GM18907 (cell line): ENCODE data around the gene RGS10.
"Not testable (repeated sequence)": the region's sequence is repeated elsewhere in the genome, so short reads cannot be mapped to it uniquely, and the experiment has no call there.

Source experiments
- ATAC-seq: cut with Tn5 transposase; IDR thresholded peaks from one replicate; pipeline ENCODE4 v1.9.1; 2021; ENCODE audit warnings: mild to moderate bottlenecking, moderate library complexity; ENCODE audit not compliant: unreplicated experiment

RGS10 gene

GRCh38 chr10:119539359-119539825 lies 3.1 kb downstream of the RGS10 start:
- ATAC-seq: no peak

DNA sequence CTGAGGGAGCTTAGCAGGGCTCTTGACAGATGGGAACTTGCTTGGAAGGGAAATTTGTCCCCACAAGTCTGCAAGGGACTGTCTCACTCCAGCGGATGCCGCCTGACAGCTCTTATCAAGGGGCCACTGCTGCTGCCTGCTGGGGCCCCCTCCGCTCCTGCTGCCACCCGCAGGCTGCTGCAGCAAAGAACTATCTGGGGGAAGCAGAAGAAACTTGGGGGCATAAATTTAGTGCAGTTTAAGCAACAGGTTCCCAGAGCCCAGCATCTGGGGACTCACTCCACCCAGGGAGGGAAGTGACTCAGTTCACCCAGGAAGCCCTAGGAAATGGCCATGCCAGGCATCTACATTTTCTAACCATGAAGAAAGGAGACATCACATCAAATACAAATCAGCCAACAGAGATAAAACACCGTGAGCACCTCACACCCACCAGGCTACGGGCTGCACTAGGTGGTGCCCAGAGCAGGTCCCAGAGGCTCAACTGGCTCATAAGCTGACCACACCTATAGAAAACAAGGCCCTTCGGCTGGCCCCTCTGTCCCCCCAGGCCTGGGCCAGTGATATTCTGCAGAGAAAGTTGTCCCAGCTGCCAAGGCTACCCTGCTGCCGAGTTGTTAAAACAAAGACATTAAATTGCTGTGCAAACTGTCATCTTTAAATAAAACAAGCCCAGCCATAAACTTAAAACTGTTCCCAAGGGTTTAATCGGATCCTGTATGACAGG lies 3.7 kb downstream of the RGS10 start:
- no peak for ATAC-seq

DNA sequence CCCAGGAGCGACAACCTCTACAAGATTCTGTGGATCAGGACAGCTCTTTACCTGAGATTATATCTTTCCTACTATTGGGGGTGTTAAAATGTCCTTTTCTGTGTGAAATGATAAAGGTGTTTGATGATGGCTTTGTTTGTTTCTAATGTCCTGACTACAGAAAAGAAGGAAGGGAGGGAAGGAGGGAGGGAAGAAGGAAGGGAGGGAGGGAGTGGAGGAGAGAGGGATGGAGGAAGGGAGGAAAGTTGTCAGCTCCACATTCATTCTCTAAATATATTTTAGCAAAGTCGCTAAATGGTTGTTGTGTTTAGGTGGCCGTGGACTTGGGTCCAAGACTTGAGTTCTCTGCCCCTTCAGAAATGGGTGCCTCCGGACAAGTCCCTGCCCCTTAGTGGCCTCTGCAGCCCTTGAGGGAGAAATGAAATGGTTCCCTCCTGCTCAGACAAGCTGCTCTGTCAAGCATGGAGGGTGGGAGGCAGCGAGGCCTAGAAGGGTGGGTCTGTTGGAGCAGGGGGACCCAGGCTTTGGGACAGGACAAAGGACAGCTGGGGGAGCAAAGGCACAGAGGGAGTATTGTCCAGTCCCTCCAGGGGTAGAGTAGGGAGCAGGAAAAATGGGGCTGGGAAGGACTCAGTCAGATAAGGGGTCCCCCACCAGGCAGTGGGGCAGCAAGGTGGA lies 4.4 kb downstream of the RGS10 start:
- no peak for ATAC-seq

DNA sequence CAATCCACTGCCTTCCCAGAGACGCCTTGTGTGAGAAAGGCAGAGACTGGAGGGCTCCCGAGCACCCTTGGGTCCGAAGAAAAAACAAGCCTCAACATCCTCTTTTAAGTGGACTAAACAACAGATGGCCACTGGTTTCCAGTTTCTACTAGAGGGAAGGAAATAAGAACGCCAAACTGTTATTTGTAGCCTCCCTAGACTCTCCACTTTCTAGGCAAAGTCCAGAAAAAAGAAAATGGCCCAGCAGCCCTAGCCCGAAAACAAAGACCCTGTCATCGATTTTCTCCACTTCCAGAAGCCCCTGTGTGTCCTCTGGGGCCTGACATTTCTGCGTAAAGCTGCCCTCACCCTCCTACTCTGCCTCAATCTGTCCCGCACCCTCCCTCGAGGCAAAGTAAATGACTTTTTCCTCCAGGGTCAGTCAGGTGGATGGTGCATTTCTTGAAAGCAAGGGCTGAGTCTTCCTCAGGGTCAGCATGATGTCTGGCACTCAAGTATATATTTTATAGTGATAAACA lies 6.0 kb downstream of the RGS10 start:
- no peak for ATAC-seq

DNA sequence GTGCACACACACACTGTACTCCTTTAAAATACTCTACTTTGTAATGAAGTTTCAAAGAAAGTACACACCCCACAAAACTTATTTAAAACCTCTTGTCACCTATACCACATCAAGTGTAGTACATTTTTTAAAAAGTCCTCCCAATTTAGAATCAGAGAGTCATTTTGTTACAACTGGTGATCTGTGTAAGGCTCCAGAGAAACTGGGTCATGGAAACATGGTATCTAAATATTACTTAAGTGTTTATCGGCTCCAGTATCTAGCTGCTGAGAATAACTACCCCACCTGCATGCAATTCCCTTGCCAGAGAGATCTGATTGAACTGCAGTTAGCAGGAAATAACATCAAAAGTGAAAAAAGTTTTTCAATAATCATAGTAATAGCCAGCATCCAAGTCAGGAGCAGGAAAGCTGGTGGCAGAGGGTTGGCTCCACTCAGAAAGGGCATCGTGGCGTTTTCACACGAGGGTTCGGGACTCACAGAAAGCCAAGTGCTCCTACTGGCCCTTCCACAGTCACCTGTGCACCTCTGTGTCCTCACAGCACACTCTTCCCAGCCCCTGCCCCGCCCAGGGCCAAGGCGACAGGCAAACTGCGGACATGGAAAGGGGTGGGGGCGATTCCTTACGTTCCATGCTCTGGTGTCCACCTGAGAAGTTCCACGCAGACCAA lies 6.5 kb downstream of the RGS10 start:
- no peak for ATAC-seq

DNA sequence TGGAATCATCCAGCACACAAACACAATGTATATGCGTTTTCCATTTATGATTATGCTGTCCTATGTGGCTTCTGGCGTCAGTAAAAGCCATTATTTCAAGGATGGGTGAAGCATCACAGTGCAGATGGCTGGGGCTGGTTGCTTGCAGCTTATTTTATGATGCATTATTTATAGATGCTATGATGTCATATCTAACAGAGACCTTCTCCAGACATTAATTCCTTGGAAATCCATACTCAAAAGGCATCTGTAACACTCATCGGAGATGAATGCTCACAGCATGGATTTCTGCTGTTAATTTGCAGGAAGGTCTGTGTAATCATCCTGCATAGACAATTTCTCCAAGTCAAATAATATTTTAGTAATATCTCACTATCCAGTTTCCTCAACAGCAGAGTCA lies 7.2 kb downstream of the RGS10 start:
- no peak for ATAC-seq

GRCh38 chr10:119533473-119533872 lies 9.0 kb downstream of the RGS10 start:
- no peak for ATAC-seq

DNA sequence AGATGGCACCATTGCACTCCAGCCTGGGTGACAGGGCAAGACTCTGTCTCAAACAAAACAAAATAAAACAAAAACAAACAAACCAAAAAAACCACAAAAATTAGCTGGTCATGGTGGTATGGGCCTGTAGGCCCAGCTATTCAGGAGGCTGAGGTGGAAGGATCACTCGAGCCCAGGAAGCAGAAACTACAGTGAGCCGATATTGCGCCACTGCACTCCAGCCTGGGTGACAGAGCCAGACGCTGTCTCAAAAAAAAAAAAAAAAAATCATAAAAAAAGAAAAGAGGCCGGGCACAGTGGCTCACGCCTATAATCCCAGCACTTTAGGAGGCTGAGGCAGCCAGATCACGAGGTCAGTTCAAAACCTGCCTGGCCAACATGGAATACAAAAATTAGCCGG lies 9.7 kb downstream of the RGS10 start:
- not testable (repeated sequence) for ATAC-seq

- ATAC-seq: not testable (repeated sequence)
These were observed 10.3 kb downstream of the RGS10 start for GRCh38 chr10:119532251-119532650.

- ATAC-seq: no peak
These were observed 11.5 kb downstream of the RGS10 start for GRCh38 chr10:119531067-119531466.

- not testable (repeated sequence) for ATAC-seq
These were observed 13.8 kb downstream of the RGS10 start for GRCh38 chr10:119528663-119529237.

DNA sequence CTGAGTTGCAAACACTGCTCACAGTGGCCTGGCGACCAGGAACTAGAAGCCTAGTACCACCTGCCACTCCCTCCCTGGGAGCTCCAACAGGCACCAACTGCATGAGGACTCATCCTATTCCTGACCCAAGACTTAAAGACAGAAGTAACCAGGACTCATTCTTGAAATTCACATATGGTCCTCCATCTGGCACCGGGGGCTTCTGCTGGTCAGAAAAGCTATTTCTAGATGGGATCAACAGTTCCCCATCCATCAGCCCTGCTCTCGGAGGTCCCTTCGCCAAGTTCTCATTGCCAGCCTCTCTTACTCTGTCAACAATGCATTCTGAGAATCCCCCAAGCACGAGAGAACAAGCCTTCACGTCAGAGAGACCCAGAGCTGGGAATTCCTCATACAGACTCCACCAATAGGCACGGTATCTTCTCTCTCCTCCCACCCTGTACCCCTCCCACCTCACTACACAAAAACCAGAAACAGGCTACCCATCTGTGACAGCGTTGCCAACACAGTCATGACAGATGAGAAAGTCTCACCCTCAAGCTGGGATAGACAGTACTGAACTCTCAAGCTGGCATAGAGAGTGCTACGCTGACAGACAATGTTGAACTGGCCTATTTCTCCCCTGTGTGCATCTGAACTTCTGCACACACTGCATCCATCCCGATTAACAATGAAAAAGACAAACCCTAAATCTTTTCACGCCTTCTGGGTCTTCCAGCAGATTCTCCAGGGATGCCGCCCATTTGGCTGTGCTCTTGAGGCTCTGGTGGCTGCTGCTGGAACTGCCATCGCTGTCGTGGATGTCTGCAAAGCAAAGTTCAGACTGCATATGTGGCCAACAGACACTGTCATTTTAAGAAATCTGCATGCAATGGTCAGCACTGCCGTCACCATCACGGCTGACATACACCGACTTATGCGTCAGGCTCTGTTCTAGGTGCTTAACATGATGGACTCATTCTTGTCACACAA lies 15.6 kb downstream of the RGS10 start:
- no peak for ATAC-seq

DNA sequence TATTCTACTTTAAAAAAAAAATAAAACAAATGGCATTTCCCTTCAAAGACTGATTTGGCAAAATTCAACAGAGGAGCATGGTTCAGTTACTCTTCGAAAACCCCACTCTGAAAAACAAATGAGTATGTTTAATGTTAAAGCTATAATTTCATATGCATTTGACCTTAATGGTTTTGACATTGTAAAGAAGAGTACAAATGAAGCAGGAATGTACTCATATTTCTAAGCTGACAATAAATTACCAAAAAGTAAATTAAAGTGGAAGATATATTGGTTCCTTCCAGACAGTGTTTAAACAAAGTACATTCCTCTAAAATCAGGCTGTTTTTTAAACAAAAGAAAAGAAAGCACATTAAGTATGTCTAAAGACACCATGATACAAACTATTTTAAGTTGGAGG lies 16.4 kb downstream of the RGS10 start:
- ATAC-seq: no peak

DNA sequence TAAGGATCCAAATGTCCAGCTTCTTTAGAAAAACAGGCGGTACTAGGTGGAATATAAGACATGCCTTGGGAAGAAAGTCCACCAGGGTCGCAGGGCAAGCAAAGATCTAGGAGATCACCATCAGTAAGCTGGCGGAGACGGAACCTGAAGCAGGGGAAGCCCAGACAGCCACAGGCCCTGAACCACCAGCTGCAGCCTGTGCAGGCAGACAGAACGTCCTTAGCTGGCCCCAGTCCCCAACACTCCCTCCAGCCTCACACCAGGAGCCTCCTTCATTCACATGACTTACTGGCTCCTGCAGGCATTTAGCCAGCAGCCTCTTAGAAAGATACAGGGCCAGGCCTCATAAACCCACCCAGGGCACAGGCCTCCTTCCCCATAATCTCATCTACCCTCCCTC lies 17.4 kb downstream of the RGS10 start:
- ATAC-seq: no peak

- ATAC-seq: no peak
These were observed 17.8 kb downstream of the RGS10 start for GRCh38 chr10:119524720-119525070.

GRCh38 chr10:119523895-119524719 lies 18.4 kb downstream of the RGS10 start:
- ATAC-seq: no peak

- no peak for ATAC-seq
These were observed 19.6 kb downstream of the RGS10 start for GRCh38 chr10:119522747-119523426.

GRCh38 chr10:119521443-119522204 lies 20.9 kb downstream of the RGS10 start:
- no peak for ATAC-seq
